Mesodermal cell (in vitro differentiated cells): ENCODE results near the gene TTYH1.
A peak's percentile ranks its signal among the peaks of the same experiment; 100 is the strongest.
"Not testable (repeated sequence)": the region's sequence is repeated elsewhere in the genome, so short reads cannot be mapped to it uniquely, and the experiment has no call there.

Experiments
- H3K27ac ChIP-seq: 2 replicates; pipeline ENCODE4 v1.7.0; 2013; ENCODE audit warnings: mild to moderate bottlenecking, low read depth, low read length, moderate library complexity; ENCODE audit not compliant: severe bottlenecking
- H3K36me3 ChIP-seq: 2 replicates; pipeline ENCODE4 v1.7.1; 2013; ENCODE audit warnings: mild to moderate bottlenecking, low read length, moderate library complexity; ENCODE audit not compliant: control insufficient read depth, insufficient read depth
- H3K4me1 ChIP-seq: one replicate; pipeline ENCODE4 v1.7.1; 2013; ENCODE audit warnings: mild to moderate bottlenecking, low read length; ENCODE audit not compliant: insufficient read depth, control insufficient read depth, poor library complexity, severe bottlenecking
- H3K4me3 ChIP-seq: 2 replicates; pipeline ENCODE4 v1.7.0; 2013; ENCODE audit warnings: low read length, control low read depth, mild to moderate bottlenecking; ENCODE audit not compliant: insufficient read depth, poor library complexity, severe bottlenecking; ENCODE audit errors: extremely low read depth
- H3K9me3 ChIP-seq: 2 replicates; pipeline ENCODE4 v1.7.1; 2013; ENCODE audit warnings: mild to moderate bottlenecking, low read length, moderate library complexity; ENCODE audit not compliant: control insufficient read depth
- WGBS, 2 experiments: methylation state at CpG; one replicate each; pipeline ENCODE4 v1.1.5; 2013; ENCODE audit warnings: missing lambda C conversion rate in 2 of 2; ENCODE audit not compliant: insufficient coverage in 2 of 2; 5-methylcytosine and 5-hydroxymethylcytosine counted together

TTYH1 gene

GRCh38 chr19:54461613-54462012 lies 46.3 kb downstream of the TTYH1 start:
- H3K27ac ChIP-seq: no peak overlapping the region
- WGBS, 2 experiments: no CpG with 5 or more reads among the region's 3 CpGs
- H3K36me3 ChIP-seq: peaks cover 52% of the 10 kb centered on the region
- no peak overlapping the region for H3K4me3 ChIP-seq
- peaks cover 13% of the 10 kb centered on the region for H3K4me1 ChIP-seq
- H3K9me3 ChIP-seq: no peaks in the 10 kb centered on the region

GRCh38 chr19:54462047-54462654 lies 46.9 kb downstream of the TTYH1 start:
- Histone ChIP-seq H3K27ac (peak overlapping the region; percentile 82), H3K9me3 (no peaks in the 10 kb centered on the region), H3K4me1 (peaks cover 13% of the 10 kb centered on the region), H3K36me3 (peaks cover 47% of the 10 kb centered on the region), H3K4me3 (peak overlapping the region; percentile 46)
- WGBS, 2 experiments: 90 to 91% methylated on average over 12 to 14 of the region's 15 CpGs

- H3K4me3 ChIP-seq: peak overlapping the region; percentile 46
- no peaks in the 10 kb centered on the region for H3K9me3 ChIP-seq
- peaks cover 13% of the 10 kb centered on the region for H3K4me1 ChIP-seq
- H3K36me3 ChIP-seq: peaks cover 40% of the 10 kb centered on the region
- WGBS, 2 experiments: 11 to 18% methylated on average over 78 to 83 of the region's 91 CpGs
- peak overlapping the region; percentile 82 for H3K27ac ChIP-seq
Measured at GRCh38 chr19:54462655-54463530, 47.6 kb downstream of the TTYH1 start.

GRCh38 chr19:54463531-54464043 lies 48.3 kb downstream of the TTYH1 start, which contains the start of gene LENG9:
LENG9 (minus strand) TSS chr19:54463778; CDS start chr19:54463526, 252 bp downstream.
- 1 to 2% methylated on average over 21 to 38 of the region's 41 CpGs for WGBS, 2 experiments
- Histone ChIP-seq H3K36me3 (peaks cover 33% of the 10 kb centered on the region), H3K4me1 (peaks cover 13% of the 10 kb centered on the region), H3K4me3 (peak within 1 kb of the TSS; percentile 46), H3K27ac (peak within 1 kb of the TSS; percentile 82), H3K9me3 (no peaks in the 10 kb centered on the region)

GRCh38 chr19:54464044-54464629 lies 48.9 kb downstream of the TTYH1 start:
- Histone ChIP-seq H3K4me1 (peaks cover 13% of the 10 kb centered on the region), H3K27ac (peak overlapping the region; percentile 82), H3K9me3 (no peaks in the 10 kb centered on the region), H3K36me3 (peaks cover 28% of the 10 kb centered on the region), H3K4me3 (peak overlapping the region; percentile 46)
- 0 to 1% methylated on average over 25 to 26 of the region's 26 CpGs for whole genome bisulfite sequencing, 2 experiments

GRCh38 chr19:54464630-54465425 lies 49.6 kb downstream of the TTYH1 start:
- peaks cover 13% of the 10 kb centered on the region for H3K4me1 ChIP-seq
- peaks cover 23% of the 10 kb centered on the region for H3K36me3 ChIP-seq
- WGBS, 2 experiments: 8 to 9% methylated on average over 32 to 52 of the region's 87 CpGs
- peak overlapping the region; percentile 46 for H3K4me3 ChIP-seq
- H3K9me3 ChIP-seq: no peaks in the 10 kb centered on the region
- peak overlapping the region; percentile 82 for H3K27ac ChIP-seq

- Histone ChIP-seq H3K4me1 (peaks cover 13% of the 10 kb centered on the region), H3K36me3 (peaks cover 18% of the 10 kb centered on the region), H3K27ac (no peak overlapping the region), H3K4me3 (no peak overlapping the region), H3K9me3 (no peaks in the 10 kb centered on the region)
- WGBS, 2 experiments: 88 to 90% methylated on average over 44 to 49 of the region's 49 CpGs
Measured at GRCh38 chr19:54465426-54466109, 50.3 kb downstream of the TTYH1 start.

GRCh38 chr19:54466110-54466480 lies 50.8 kb downstream of the TTYH1 start:
- H3K36me3 ChIP-seq: peaks cover 13% of the 10 kb centered on the region
- not testable (repeated sequence) for H3K27ac ChIP-seq, H3K4me3 ChIP-seq, H3K9me3 ChIP-seq, H3K4me1 ChIP-seq
- WGBS, 2 experiments: 81 to 93% methylated on average over 14 of the region's 14 CpGs

GRCh38 chr19:54469496-54469934 lies 54.3 kb downstream of the TTYH1 start:
- Histone ChIP-seq H3K27ac (no peak overlapping the region), H3K4me3 (no peak overlapping the region), H3K9me3 (no peaks in the 10 kb centered on the region), H3K36me3 (no peaks in the 10 kb centered on the region), H3K4me1 (peaks cover 8% of the 10 kb centered on the region)
- WGBS, 2 experiments: 66 to 74% methylated on average over 7 to 8 of the region's 8 CpGs
